ENCODE results near the gene CASK. TPM values are rescaled to one million over a fixed set of nuclear protein-coding genes. Genes with fewer than 3 reads are reported as not detected.
"Not testable (repeated sequence)": the region's sequence is repeated elsewhere in the genome, so short reads cannot be mapped to it uniquely, and the experiment has no call there.

CASK gene
- polyA plus RNA-seq, 4 donors = 40.6 to 58.6 (median 48.9) TPM

DNA sequence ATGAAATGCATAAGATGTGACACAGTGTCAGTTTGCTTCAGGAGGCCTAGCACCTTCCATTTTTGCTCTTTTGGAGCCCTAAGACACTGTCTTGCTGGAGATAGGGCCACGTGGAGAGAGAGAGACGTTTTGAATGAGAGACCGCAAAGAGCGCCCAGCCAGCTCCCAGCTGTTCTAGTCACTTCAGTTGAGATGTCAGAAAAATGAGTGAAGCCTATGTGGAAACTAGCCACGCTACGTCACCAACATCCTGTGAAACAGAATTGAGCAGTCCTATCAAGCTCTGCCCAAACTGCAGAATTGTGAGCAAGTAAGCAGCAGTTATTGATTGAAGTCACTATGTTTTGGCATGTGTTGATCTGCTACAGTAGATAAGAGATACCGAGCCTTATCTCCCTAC lies 186.3 kb downstream of the CASK start:
- no peak for DNase-seq (ENCODE audit: low read depth in 4 of 4, low spot score in 3 of 4)

DNA sequence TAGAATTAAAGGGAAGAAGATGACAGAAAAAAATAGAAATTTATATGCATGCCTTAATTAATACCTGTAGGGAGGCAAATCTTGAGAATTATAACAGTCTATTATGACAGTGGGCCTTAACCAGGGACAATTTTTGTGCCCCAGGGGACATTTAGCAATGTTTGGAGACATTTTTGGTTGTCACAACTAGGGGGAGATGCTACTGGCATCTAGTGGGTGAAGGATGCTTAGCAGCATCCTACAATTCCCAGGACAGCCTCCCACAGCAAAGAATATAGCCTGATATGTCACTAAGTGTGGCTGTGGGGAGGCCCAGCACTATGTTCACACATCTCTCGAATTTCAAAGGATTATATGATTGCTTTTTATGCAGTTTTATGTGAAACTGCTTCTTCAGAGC lies 188.8 kb downstream of the CASK start:
- DNase-seq (ENCODE audit: low read depth in 4 of 4, low spot score in 3 of 4) = no peak

DNA sequence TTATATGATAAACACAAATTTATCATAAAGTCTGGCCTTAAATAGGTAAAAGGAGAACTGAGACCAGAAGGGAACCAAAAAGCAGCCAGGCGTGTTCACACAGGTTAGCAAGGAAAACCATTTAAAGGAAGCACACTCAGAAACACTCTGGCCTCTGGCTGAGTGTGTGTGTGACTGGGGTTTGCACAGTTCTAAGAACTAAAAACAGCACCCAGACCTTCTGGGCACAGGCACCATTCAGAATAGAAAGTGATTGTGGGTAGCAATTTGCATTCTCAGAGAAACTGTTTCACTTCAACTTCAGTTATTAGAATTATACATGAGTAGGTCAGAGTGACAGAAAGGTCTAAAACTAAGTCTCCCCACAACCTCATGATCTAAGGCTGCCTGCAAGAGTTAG lies 189.4 kb downstream of the CASK start:
- no peak for DNase-seq (ENCODE audit: low read depth in 4 of 4, low spot score in 3 of 4)

DNA sequence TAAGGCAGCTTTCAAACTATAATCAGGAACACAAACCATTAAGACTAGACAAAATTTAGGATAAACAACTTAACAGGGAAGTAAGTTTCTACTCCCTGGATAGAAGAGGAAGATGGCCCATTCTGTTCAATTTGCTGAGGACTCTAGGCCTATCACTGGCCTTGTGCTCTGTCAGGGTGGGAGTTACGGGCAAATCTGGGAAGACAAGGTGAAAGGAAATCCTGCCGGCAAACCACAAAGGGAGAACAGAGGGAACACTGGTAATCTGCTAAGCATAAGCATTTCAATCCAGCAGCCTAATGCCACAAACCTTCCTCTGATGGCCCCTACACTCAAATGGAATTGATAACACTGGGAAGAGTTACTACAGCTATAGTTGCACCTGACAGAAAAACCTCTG lies 191.1 kb downstream of the CASK start:
- no peak for DNase-seq (ENCODE audit: low read depth in 4 of 4, low spot score in 3 of 4)

DNA sequence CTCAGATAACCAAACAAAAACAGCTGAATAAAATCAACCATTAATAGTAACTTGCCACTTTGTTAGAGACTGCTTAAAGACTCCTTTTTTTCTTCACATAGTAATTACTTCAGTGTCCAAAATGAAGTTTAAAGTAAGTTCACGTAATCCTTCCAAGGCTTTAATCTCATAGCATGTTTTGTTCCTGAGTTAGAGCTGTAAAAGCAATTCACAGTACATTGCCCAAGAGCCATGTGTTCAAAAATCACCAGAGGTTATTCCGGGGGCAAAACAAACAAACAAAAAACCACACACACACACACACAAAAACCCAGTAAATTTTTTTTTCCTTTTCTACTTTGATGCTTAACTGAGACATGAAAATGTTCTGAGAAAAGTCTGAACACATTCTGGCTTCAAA lies 193.3 kb downstream of the CASK start:
- DNase-seq (ENCODE audit: low read depth in 4 of 4, low spot score in 3 of 4) = no peak

DNA sequence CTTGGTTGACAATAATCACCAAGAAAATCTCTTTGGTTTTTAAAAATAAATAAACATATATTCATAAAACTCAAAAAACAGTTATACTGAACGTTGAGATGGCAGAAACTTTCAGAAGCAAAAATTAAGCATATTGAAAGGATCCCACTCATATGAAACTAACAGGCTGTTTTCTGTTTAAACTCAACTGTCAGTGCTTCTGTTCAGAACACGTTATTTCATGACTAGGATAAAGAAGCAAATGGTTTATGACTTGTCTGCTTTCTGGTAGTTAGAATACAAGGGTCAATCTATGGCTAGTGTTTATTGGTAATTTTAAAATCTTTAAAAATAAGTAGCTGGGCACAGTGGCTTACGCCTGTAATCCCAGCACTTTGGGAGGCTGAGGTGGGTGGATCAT lies 195.2 kb downstream of the CASK start:
- DNase-seq (ENCODE audit: low read depth in 4 of 4, low spot score in 3 of 4) = no peak

DNA sequence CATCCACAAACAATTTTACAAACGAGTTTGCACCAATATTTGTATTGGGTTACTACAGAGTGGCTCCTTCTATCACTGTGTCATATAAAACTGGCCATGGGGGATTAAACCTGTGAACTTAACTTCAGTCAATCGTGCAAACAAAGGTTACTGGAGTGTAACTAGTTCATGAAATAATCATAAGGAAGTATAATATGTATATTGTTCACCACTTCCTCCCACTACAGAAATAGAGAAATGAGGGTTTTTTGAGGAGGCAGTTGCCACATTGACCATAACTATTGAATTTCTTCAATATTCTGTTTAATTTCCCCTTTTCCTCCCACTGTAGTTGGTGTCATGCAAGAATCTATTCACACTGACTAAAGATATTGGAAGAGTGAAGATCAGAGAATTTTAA lies 199.5 kb downstream of the CASK start, which contains the start of gene GPR82:
Gene GPR82, plus strand, starts transcription at position 356 of the 400 bp plus-strand sequence. CDS start 2,846 bp downstream, outside the sequence.
- no peak for DNase-seq (ENCODE audit: low read depth in 4 of 4, low spot score in 3 of 4)

DNA sequence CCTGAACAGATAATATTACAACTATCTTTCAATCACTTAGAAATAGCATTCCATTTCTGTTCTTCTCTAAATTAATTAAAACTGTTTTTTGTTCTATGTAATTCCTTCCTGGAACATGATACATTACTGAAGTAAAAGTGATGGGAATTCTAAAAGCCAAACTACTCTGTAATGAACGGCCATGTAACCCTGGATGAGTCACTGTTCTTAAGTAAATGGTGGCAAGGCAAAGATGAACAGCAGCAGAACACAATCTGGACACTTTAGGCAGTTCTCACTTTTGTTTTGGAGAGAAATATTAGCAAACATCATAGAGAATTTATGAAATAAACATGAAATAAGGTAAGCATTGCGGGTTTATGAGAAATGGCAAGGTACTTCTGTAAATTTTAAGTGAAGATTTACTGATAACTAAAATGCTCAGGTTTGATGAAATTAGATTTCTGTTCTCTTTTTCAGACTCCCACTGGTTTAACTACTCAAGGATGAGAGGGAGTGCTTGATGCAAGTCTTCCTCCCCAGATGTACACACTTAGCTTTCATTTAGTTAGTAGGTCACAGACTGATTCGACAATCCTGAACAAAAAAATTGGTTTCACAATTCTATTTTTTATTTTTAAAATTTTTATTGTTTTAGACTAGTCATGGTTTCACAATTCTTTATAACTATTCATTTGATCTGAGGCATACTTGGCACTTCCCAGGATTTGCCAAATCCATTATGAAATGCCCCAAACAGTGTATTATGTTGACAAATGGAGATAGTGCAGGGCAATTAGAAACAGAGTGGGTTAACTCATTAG lies 200.3 kb downstream of the CASK start:
- no peak for DNase-seq (ENCODE audit: low read depth in 4 of 4, low spot score in 3 of 4)

DNA sequence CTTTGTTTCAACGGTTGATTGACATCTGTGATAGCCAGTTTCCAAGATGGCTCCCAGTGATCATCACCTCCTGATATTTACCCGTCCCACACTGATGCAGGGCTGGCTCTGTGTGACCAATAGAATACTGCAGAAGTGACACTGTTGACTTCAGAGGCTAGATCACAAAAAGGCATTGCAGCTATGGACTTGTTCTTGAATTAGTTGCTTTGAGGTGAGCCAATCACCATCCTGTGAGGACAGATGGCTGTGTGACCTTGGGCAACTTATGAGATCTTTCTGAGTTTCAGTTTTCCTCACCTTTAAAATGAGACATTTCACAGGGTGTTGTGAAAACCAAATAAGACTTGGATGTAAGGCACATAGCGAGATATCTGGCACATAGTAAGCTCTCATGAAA lies 201.1 kb downstream of the CASK start:
- DNase-seq (ENCODE audit: low read depth in 4 of 4, low spot score in 3 of 4) = no peak

DNA sequence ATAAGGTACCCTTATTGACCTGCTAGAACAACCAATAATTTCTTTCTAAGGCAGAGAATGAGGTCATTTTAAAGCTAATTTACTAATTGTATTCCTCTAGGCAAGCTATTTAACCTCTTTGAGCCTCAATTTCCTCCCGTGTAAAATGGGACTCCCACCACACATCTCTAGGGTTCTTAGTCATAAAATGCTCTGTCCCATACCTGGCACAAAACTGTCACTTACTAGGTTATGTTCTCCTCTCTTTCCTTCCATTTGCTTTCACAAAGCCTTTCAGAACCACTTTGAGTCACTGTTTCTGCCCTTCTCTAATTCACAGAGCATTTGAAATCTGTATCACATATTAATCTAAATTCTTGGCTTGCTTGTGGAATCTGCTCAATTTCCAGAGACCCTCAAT lies 201.8 kb downstream of the CASK start:
- DNase-seq (ENCODE audit: low read depth in 4 of 4, low spot score in 3 of 4) = no peak

DNA sequence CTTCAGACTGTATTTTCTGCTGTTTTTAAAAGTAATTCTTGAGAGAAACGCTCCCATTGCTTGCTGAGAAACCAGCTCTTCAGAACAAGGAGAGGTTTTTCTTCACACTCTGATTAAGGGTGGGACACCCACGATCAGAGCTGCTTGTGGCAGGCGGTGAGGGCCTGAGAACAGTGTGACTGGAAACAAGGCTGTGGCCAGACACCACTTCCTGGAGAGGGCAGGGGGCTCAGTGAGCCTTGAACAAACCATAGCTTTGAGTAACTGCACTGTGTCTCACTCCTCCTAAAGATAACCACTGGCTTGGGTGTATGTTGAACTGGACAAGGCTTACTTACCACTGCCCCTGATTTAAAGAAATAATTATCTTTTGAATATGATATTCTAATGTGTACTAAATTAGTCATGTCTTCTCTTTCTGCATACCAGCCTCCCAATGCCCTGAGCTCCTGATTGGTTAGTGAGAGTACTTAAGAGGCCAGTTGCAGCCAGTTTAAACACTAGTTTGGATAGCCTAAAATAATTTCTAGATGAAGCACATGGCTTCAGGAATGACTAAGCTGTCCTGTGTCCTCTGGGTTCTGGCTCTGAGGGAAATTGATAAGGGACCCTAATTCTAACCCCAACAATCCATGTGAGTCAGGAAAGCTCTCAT lies 203.1 kb downstream of the CASK start:
- DNase-seq (ENCODE audit: low read depth in 4 of 4, low spot score in 3 of 4) = no peak

DNA sequence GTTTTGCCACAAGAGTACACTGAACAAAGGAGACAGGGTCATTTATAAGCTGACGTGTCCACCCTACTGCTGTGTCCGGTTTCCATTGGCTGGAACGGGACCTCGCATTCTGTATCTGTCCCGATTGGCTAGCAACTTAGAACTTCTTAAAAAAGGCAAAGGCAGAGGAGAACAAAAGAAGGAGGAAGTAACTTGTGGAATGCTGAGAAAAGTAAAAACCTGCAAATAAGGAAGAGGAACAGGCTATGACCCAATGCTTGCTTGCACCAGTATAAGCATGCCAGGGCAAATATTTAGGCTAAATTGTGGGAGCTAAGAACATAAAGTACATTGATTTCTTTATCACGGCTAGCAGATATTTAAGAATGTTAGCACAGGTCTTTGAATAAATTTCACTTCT lies 203.7 kb downstream of the CASK start:
- DNase-seq (ENCODE audit: low read depth in 4 of 4, low spot score in 3 of 4) = not testable (repeated sequence)

DNA sequence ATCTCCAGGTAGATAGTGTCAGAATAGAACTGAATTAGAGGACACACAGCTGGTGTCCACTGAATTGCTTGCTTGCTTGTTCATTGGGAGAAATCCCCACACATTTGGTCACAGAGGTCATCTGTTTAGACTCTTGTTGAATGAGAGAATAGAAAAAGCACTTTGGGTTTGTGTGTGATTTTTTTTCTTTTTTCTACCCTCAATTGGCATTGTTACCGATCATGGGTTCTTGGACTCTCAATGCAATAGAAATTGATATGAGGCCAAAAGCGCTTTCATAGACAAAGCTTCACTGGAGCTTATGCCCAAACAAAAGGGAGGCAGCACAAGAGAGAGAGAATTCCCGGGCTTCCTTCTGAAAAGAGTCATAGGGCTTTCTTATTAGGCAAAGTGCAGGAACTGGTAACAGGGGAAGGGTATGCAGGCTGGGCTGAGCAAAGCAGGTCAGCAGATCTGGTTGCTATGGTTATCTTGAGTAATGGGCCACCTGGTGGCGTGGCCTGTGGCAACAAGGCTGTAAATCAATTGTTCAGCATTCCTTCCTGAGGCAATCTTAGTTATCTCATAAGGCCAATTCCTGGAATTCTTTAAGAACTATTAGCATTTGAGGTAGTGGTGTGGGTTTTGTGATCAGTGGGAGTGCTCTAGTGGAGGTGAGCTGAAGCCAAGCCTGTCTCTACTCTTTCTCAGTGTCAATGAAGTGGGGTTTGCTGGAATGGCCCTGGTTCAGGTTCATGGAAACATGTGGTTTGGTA lies 204.7 kb downstream of the CASK start:
- no peak for DNase-seq (ENCODE audit: low read depth in 4 of 4, low spot score in 3 of 4)

DNA sequence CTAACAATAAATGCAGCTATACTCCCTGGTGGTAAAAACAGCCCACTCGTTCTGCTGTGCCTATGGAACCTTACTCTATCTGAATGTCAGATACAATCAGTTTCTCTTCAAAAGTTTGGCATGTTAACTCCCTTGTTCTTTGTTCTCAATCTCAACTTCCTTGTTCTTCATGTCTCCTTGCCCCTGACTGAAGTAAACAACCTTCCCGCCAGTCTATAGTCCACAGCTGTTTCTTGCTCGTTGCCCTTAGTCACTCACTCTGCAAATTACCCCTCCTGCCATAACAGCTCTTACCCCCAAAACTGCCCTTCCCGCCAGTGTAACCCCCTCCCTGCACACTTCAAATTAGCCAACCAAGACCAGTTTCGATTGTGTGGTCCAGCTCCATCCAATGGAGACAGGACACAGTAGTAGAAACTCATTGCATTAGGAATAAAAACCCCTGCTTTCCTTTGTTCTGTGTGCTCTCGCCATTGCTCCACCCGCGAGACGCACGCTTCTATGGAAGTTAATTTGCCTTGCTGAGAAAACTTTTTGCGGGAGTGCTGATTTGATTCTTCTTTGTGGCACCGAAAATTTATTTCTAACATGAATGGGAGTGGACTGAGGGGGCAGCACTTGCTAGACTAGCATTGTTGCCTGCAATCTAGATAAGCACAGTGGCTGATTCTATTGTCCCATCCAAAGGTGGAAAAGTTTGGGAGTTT lies 206.4 kb downstream of the CASK start:
- no peak for DNase-seq (ENCODE audit: low read depth in 4 of 4, low spot score in 3 of 4)

DNA sequence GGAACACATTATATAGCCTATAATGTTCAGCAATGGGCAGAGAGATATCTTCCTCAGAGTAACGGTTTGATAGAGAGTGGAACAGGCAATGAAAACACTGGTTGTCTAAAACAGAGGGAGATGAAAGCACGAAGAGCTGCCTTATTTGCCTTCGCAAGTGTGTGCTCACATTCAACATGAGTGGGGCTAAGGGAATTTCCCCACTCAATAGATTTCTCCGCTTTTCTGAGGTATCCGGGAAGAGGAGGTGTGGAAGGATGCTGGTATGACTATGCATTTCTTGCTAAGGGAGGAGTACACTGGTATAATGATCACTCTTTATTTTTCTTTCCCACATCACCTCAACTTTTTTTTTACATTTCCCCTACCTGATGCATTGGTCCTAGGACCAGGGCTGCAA lies 207.1 kb downstream of the CASK start:
- DNase-seq (ENCODE audit: low read depth in 4 of 4, low spot score in 3 of 4) = no peak

DNA sequence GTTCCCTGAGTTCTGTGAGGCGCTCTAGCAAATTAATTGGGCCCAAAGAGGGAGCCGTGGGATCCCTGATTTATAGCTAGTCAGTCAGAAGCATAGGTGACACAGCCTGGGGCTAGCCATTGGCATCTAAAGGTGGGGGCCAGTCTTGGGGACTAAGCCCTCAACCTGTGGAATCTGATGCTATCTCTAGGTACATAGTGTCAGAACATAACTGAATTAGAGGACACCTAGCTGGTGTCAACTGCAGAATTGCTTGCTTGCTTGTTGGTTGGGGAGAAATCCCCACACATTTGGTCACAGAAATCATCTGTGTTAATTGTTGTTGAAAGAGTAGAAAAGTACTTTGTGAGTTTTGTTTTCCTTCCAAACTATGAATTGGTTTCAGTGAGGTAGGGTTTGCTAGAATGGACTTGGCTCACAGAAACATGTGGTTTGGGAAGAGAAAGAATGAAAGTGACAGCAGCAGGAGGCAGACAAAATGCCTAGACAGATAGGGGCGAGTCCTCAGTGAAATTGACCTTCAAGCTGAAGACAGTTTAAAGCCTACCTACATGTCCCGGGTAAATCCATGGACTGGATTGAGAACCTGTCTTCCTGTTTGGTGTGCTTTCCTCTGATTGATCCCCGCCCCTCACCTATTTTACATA lies 212.2 kb downstream of the CASK start:
- no peak for DNase-seq (ENCODE audit: low read depth in 4 of 4, low spot score in 3 of 4)

DNA sequence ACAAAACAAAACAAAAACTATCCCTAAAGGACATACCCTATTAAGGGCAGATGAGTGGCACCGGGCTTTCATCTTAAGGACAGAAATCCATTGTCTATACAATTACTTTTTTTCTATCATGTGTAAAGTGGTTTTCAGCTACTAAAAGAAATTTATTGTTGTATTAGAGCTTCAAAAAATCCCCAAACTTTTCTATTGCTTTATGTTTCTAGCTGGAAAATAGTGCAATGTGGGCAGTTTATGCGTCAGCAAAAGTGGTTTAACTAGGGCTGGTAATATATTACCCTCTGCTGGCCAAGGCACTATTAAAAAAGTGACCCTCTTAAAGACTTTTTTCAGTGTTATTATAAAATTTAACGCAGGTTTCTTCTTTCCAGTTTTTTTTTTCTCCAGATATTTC lies 214.9 kb downstream of the CASK start:
- DNase-seq (ENCODE audit: low read depth in 4 of 4, low spot score in 3 of 4) = no peak

DNA sequence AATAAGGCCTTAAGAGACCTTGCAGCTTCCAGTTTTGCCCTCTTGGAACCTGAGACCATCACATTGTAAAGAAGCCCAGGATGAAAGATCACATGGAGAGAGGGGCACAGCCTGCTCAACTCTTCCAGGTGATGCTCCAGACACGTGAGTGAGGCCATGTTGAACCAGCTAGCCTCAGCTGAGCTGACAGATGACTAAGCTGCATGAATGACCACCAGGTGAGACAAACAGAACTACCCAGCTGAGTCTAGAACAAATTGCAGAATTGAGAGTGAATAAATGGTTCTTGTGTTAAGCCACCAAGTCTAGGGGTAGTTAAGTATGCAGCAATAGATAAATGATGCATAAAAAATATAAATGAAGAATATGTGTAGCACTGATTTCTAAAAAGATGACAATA lies 216.1 kb downstream of the CASK start:
- DNase-seq (ENCODE audit: low read depth in 4 of 4, low spot score in 3 of 4) = no peak

DNA sequence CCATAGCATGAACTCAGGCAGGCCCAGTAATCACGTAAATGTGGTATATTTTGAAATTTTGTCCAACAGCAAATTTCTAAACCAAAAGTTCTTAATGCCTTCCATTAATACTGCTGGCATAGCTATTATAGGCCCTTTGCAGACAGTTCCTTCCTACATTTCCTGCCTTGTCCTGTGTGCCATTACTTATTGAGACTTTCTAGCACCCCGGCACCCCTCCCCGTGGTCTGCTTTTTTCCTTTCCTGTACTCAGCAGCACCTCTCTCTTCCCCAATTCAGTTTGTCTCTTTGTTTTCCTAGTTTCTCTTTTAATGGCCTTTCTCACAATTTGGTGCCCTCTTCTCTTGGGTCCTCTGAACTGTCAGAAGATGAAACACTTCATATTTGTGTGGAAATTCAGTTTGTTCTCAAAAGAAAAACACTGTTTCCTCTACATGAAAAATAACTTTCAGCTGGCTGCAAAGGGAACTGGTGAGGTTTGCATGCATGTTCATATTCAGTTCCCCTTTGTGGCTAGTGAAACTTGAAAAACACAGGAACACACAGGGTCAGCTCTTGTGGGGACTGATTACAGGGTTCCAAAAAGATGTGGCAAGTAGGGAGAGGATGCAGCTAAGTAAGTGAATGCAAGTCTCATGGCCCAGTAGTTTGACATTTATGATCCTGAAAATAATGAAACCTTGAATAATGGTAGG lies 217.5 kb downstream of the CASK start:
- DNase-seq (ENCODE audit: low read depth in 4 of 4, low spot score in 3 of 4) = no peak

DNA sequence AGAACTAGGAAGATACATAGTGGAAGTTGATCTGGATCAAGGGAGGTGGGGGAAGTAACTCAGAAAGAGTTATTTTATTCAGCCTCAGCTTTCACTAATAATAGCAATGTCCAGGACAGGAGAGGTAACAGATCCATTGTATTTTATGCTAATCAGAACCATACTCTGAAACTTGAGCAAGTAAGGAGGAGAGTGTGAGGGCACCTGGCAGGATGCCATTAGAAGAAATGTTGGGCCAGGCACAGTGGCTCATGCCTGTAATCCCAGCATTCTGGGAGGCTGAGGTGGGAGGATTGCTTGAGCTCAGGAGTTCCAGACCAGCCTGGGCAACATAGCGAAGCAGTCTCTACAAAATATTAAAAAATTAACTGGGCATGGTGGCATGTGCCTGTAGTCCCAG lies 218.3 kb downstream of the CASK start:
- no peak for DNase-seq (ENCODE audit: low read depth in 4 of 4, low spot score in 3 of 4)

Measured in left renal pelvis (tissue), 4 donors.